Mucosa of stomach (tissue), 1 donor: Measurements from ENCODE around the gene GNAI3.

ENCODE experiments used
- H3K27me3 ChIP-seq: one replicate; pipeline ENCODE4 v1.7.0; 2013; ENCODE audit warnings: mild to moderate bottlenecking, low read length; ENCODE audit not compliant: control insufficient read depth, insufficient read depth
- H3K36me3 ChIP-seq: one replicate; pipeline ENCODE4 v1.7.0; 2013; ENCODE audit warnings: low read length; ENCODE audit not compliant: control insufficient read depth, insufficient read depth
- H3K4me1 ChIP-seq: one replicate; pipeline ENCODE4 v1.7.0; 2013; ENCODE audit warnings: mild to moderate bottlenecking, low read length; ENCODE audit not compliant: control insufficient read depth, insufficient read depth
- H3K4me3 ChIP-seq: one replicate; pipeline ENCODE4 v1.7.0; 2013; ENCODE audit warnings: low read length
- H3K9ac ChIP-seq: one replicate; pipeline ENCODE4 v1.7.0; 2013; ENCODE audit warnings: mild to moderate bottlenecking, low read length, moderate library complexity
- H3K9me3 ChIP-seq: one replicate; pipeline ENCODE4 v1.7.0; 2013; ENCODE audit warnings: mild to moderate bottlenecking, low read length, moderate library complexity; ENCODE audit not compliant: control insufficient read depth
- donor health status: Pancreatic carcinoma.

The GNAI3 gene

DNA sequence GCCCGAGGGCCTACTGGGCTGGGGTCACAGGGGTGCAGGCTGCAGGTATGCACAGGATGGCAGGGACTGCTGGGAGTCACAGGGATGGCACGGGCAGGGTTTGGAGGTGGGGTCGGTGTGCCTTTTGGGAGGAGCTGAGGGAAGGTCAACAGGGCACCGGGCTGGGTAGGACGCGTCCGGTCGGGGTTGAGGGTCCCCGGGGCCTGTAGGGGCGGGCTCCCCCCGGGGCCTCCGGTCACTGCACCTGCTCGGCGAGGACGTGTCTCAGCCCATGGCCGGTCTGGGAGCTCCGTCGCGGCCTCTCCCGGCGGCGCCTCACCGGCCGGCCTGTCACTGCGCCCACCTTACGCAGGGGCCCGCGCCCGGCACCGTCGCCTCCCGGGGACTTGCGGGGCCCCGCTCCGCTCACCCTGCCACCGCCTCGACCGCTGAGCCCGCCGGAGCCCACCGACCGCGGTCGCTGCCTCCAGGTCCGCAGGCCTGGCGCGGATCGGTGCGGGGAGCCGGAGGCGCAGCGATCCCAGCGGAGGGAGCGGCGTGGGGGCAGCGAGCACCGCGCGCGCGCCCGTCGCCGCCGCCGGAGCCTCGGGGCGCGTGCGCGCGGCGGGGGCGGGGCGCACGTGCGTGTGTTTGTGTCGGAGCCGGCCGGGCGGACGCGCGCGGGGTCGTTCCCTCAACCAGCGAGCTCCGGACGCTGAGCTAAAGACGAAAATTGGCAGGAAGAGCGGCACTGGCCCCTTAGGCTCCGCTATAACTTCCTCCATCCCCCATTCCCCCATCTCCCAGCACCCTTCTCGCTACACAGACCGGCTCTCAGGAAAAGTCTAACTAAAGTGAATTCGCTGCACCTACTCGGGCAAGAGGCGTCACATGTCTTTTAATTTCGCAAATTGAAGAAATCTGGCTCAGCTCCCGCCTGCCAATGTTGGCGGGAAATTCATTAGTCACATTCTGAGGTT lies 39.0 kb upstream of the GNAI3 start, which contains the start of gene AMIGO1:
Gene AMIGO1 (minus strand): TSS at position 552 of the 959 bp plus-strand sequence. CDS start 815 bp downstream, outside the sequence.
- peak within 1 kb of the TSS; percentile 40 for H3K4me3 ChIP-seq
- H3K36me3 ChIP-seq, result no peaks in the 10 kb centered on the region
- peaks cover 5% of the 10 kb centered on the region for H3K4me1 ChIP-seq
- no peaks in the 10 kb centered on the region for H3K9me3 ChIP-seq
- peaks cover 4% of the 10 kb centered on the region for H3K27me3 ChIP-seq
- H3K9ac ChIP-seq, result peak within 1 kb of the TSS; percentile 50

GRCh38 chr1:109513110-109513710 lies 35.2 kb upstream of the GNAI3 start:
- Histone ChIP-seq H3K36me3 (no peaks in the 10 kb centered on the region), H3K27me3 (peaks cover 4% of the 10 kb centered on the region), H3K9ac (no peak overlapping the region), H3K4me3 (no peak overlapping the region), H3K9me3 (no peaks in the 10 kb centered on the region), H3K4me1 (peaks cover 12% of the 10 kb centered on the region)

DNA sequence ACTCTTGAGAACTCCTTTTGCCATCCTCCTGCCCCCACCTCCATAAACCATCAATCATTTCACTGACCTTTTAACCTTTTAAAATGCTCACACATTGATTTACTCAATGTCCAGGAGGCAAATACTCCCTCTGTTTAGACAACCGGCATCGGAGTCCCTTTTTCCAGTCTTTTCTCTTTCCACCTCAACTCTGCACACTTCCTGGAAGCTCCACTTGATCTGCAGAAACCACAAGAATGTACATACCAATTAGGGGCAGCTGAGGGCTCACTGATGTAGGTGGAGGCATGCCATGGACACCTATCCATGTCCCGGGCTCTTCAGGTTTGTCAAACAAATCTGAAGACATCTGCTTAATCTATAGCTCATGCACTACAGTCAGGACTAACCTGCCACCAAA lies 33.6 kb upstream of the GNAI3 start:
- Histone ChIP-seq H3K9ac (no peak overlapping the region), H3K9me3 (no peaks in the 10 kb centered on the region), H3K27me3 (peaks cover 4% of the 10 kb centered on the region), H3K4me3 (no peak overlapping the region), H3K4me1 (peaks cover 7% of the 10 kb centered on the region), H3K36me3 (no peaks in the 10 kb centered on the region)

GRCh38 chr1:109516872-109517271 lies 31.5 kb upstream of the GNAI3 start:
- peaks cover 2% of the 10 kb centered on the region for H3K27me3 ChIP-seq
- no peak overlapping the region for H3K4me3 ChIP-seq
- H3K9me3 ChIP-seq, result no peaks in the 10 kb centered on the region
- no peaks in the 10 kb centered on the region for H3K36me3 ChIP-seq
- no peak overlapping the region for H3K9ac ChIP-seq
- H3K4me1 ChIP-seq, result peaks cover 7% of the 10 kb centered on the region

- H3K9ac ChIP-seq, result no peak overlapping the region
- no peak overlapping the region for H3K4me3 ChIP-seq
- H3K4me1 ChIP-seq, result peaks cover 7% of the 10 kb centered on the region
- H3K9me3 ChIP-seq, result no peaks in the 10 kb centered on the region
- H3K36me3 ChIP-seq, result no peaks in the 10 kb centered on the region
- H3K27me3 ChIP-seq, result peaks cover 3% of the 10 kb centered on the region
Observed at GRCh38 chr1:109517337-109517736, 31.1 kb upstream of the GNAI3 start.

GRCh38 chr1:109521002-109521951 lies 27.1 kb upstream of the GNAI3 start:
- no peaks in the 10 kb centered on the region for H3K9me3 ChIP-seq
- H3K36me3 ChIP-seq, result no peaks in the 10 kb centered on the region
- H3K4me1 ChIP-seq, result peaks cover 7% of the 10 kb centered on the region
- H3K4me3 ChIP-seq, result no peak overlapping the region
- H3K9ac ChIP-seq, result no peak overlapping the region
- peaks cover 3% of the 10 kb centered on the region for H3K27me3 ChIP-seq

- Histone ChIP-seq H3K9me3 (no peaks in the 10 kb centered on the region), H3K9ac (no peak overlapping the region), H3K27me3 (peaks cover 3% of the 10 kb centered on the region), H3K36me3 (no peaks in the 10 kb centered on the region), H3K4me1 (peaks cover 1% of the 10 kb centered on the region), H3K4me3 (no peak overlapping the region)
Observed at GRCh38 chr1:109522026-109522425, 26.4 kb upstream of the GNAI3 start.

DNA sequence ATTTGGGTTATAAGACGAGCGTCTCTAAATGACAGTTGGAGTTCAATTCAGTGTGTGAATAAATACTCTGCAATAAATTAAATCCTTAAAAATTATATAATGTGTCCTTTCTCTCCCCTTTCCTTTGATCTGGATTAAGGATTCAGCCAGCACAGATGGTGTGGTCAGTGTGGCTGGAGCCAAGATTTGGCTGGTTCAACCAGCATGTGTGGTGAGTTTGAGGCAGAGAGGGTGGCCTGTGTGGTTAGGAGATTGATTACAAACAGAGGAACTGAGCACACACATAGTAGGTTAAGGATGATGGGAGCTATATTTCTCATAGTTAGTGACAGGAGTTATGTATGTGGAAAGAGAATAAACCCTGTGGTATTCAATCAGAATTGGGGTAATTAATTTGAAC lies 24.7 kb upstream of the GNAI3 start:
- H3K9me3 ChIP-seq, result no peaks in the 10 kb centered on the region
- H3K4me1 ChIP-seq, result no peaks in the 10 kb centered on the region
- no peak overlapping the region for H3K9ac ChIP-seq
- no peaks in the 10 kb centered on the region for H3K36me3 ChIP-seq
- peaks cover 3% of the 10 kb centered on the region for H3K27me3 ChIP-seq
- no peak overlapping the region for H3K4me3 ChIP-seq

DNA sequence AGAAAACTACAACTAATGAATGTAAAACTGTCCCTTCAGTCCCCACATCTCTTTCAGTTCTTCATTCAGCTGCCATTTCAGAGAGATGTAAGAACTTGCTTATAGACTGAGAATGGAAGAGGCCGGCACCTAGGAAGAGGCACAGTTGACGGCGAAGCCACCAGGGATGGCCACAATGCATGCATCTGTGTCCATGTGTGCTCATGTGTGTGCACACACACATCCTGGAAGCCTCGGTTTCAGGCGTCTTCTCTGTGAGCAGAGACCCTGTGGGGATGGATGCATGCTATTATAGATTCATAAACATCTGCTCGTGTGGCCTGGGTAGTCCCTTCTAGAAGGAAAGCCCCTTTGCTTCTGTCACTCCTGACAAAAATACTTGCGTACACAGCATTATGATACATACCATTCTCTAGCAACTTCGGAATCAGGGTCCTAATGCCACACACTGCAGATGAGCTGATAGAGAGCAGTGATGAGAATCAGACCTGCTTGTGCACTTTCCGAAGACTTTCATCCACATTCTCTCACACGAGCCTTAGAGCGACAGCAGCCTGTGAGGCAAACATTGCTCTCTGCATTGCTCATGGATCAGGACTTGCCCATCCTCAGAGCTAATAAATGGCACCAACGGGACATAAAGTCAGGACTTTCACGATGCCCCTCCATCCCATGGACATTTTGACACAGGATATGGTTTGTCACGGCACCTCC lies 21.2 kb upstream of the GNAI3 start:
- H3K36me3 ChIP-seq, result no peaks in the 10 kb centered on the region
- no peak overlapping the region for H3K9ac ChIP-seq
- no peaks in the 10 kb centered on the region for H3K27me3 ChIP-seq
- no peak overlapping the region for H3K4me3 ChIP-seq
- H3K4me1 ChIP-seq, result peaks cover under 1% of the 10 kb centered on the region
- H3K9me3 ChIP-seq, result no peaks in the 10 kb centered on the region

GRCh38 chr1:109527846-109528695 lies 20.3 kb upstream of the GNAI3 start:
- Histone ChIP-seq H3K9me3 (no peaks in the 10 kb centered on the region), H3K9ac (no peak overlapping the region), H3K36me3 (no peaks in the 10 kb centered on the region), H3K27me3 (no peaks in the 10 kb centered on the region), H3K4me1 (peaks cover 6% of the 10 kb centered on the region), H3K4me3 (no peak overlapping the region)
